ENCODE data around the gene DNAH11.

DNA sequence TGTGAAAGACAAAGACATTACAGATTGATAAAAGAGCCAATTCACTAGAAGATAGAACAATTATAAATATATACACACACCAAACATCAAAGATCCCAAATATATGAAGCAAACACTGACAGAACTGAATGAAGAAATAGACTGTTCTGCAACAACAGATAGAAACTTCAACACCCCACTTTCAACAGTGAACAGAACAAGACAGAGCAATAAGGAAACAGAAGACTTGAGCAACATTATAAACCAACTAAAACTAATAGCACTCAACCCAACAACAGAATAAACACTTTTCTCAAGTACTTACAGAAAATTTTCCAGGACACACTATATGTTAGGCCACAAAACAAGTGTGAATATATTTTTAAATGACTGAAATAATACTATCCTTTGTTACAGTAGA is 392.0 kb downstream of the DNAH11 start:
- TF ChIP-seq, protein P1, sequence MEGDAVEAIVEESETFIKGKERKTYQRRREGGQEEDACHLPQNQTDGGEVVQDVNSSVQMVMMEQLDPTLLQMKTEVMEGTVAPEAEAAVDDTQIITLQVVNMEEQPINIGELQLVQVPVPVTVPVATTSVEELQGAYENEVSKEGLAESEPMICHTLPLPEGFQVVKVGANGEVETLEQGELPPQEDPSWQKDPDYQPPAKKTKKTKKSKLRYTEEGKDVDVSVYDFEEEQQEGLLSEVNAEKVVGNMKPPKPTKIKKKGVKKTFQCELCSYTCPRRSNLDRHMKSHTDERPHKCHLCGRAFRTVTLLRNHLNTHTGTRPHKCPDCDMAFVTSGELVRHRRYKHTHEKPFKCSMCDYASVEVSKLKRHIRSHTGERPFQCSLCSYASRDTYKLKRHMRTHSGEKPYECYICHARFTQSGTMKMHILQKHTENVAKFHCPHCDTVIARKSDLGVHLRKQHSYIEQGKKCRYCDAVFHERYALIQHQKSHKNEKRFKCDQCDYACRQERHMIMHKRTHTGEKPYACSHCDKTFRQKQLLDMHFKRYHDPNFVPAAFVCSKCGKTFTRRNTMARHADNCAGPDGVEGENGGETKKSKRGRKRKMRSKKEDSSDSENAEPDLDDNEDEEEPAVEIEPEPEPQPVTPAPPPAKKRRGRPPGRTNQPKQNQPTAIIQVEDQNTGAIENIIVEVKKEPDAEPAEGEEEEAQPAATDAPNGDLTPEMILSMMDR (IDR thresholded peaks at IDR 0.05): no peak
- TF ChIP-seq POLR2A (IDR thresholded peaks at IDR 0.05): no peak
- TF ChIP-seq POLR2AphosphoS5 (IDR thresholded peaks at IDR 0.05): no peak

Data from prostate gland (tissue), 2 donors.